ENCODE results near the gene GRN.

The GRN gene

GRCh38 chr17:44348234-44348987 is 3.3 kb downstream of the GRN start:
- DNase-seq: no peak

GRCh38 chr17:44348988-44349364 is 3.9 kb downstream of the GRN start:
- DNase-seq: no peak

- DNase-seq: no peak
Observed at GRCh38 chr17:44349553-44350070, 4.5 kb downstream of the GRN start.

GRCh38 chr17:44350733-44351226 is 5.7 kb downstream of the GRN start:
- DNase-seq: peak; percentile 22

GRCh38 chr17:44351464-44351863 is 6.4 kb downstream of the GRN start:
- no peak for DNase-seq

- DNase-seq: no peak
Observed at GRCh38 chr17:44351961-44352827, 7.1 kb downstream of the GRN start.

GRCh38 chr17:44352828-44353671 is 7.9 kb downstream of the GRN start:
- no peak for DNase-seq

GRCh38 chr17:44353672-44354331 is 8.7 kb downstream of the GRN start:
- no peak for DNase-seq

GRCh38 chr17:44354582-44355561 is 9.8 kb downstream of the GRN start:
- no peak for DNase-seq

GRCh38 chr17:44355642-44356099 is 10.6 kb downstream of the GRN start:
- DNase-seq: no peak

GRCh38 chr17:44356241-44356640 is 11.1 kb downstream of the GRN start:
- DNase-seq: no peak

- no peak for DNase-seq
Observed at GRCh38 chr17:44358066-44358465, 13.0 kb downstream of the GRN start.

- DNase-seq: no peak
Observed at GRCh38 chr17:44359006-44359405, 13.9 kb downstream of the GRN start.

- DNase-seq: no peak
Observed at GRCh38 chr17:44359458-44360143, 14.5 kb downstream of the GRN start.

- no peak for DNase-seq
Observed at GRCh38 chr17:44360144-44360533, 15.0 kb downstream of the GRN start.

GRCh38 chr17:44360826-44361225 is 15.7 kb downstream of the GRN start:
- DNase-seq: no peak

GRCh38 chr17:44361292-44362260 is 16.5 kb downstream of the GRN start:
- DNase-seq: no peak

GRCh38 chr17:44362459-44362948 is 17.4 kb downstream of the GRN start:
- no peak for DNase-seq

Data from NCI-H774 (cell line).